HG03575 (cell line): ENCODE data around the gene ZFYVE19.

Experiments
- ATAC-seq: cut with Tn5 transposase; IDR thresholded peaks from one replicate; pipeline ENCODE4 v1.9.1; 2021; ENCODE audit not compliant: unreplicated experiment, insufficient number of reproducible peaks, low FRiP score; ENCODE audit errors: extremely low read depth

The ZFYVE19 gene, protein sequence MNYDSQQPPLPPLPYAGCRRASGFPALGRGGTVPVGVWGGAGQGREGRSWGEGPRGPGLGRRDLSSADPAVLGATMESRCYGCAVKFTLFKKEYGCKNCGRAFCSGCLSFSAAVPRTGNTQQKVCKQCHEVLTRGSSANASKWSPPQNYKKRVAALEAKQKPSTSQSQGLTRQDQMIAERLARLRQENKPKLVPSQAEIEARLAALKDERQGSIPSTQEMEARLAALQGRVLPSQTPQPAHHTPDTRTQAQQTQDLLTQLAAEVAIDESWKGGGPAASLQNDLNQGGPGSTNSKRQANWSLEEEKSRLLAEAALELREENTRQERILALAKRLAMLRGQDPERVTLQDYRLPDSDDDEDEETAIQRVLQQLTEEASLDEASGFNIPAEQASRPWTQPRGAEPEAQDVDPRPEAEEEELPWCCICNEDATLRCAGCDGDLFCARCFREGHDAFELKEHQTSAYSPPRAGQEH

GRCh38 chr15:40807028-40807887 lies at the start of gene ZFYVE19, which contains the start of gene DNAJC17:
Gene ZFYVE19, plus strand, starts transcription at chr15:40807089. Its CDS starts 501 bp downstream, at chr15:40807590.
Gene DNAJC17, minus strand, starts transcription at chr15:40807473. Its CDS starts 27 bp downstream, at chr15:40807446.
- peak; percentile 62 for ATAC-seq

DNA sequence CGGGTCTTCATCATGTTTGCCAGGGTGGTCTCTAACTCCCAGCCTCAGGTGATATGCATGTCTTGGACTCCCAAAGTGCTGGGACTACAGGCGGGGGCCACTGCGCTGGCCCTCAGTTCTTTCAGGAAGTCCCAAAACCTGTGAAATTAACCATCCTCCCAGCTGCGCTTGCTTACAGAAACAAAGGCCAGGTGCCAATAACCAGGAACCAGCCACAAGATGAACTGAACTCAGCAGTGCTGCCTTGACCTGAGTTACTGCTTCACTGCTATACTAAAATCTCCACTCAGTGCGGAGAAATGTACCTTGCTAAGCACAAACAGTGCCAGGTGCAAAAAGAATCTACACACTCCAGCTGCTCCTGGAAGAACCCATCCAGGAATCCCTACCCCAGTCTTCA lies 46.9 kb upstream of the ZFYVE19 start:
- no peak for ATAC-seq

- no peak for ATAC-seq
These were observed 43.7 kb upstream of the ZFYVE19 start for GRCh38 chr15:40762919-40763800.

GRCh38 chr15:40763801-40764628 lies 42.9 kb upstream of the ZFYVE19 start, which contains the start of gene GCHFR:
Gene GCHFR, plus strand, starts transcription at chr15:40764068. Its CDS starts 113 bp downstream, at chr15:40764181.
- no peak for ATAC-seq

DNA sequence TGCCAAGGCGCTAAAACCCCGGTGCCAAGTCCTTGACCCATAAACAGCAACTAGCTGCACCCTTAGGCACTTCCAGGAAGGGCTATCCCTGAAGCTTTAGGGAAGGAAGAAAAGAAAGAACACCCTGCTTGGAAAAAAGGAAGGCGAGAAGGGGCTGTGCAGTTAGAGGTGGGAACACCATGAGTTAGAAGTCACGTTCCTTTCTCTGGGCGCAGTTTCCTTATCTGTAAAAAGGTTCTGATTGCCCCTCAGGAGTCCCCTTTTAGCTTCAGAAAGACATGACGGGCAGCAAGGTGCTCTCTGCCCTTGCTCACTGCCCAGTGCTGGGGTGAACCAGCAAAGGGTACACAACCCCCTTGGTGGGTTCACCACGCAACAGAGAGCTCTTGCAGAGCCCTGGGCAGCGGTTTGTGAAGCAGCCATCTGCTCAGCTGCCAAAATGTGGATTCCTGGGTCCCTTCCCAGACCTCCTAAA lies 42.2 kb upstream of the ZFYVE19 start:
- ATAC-seq: no peak

DNA sequence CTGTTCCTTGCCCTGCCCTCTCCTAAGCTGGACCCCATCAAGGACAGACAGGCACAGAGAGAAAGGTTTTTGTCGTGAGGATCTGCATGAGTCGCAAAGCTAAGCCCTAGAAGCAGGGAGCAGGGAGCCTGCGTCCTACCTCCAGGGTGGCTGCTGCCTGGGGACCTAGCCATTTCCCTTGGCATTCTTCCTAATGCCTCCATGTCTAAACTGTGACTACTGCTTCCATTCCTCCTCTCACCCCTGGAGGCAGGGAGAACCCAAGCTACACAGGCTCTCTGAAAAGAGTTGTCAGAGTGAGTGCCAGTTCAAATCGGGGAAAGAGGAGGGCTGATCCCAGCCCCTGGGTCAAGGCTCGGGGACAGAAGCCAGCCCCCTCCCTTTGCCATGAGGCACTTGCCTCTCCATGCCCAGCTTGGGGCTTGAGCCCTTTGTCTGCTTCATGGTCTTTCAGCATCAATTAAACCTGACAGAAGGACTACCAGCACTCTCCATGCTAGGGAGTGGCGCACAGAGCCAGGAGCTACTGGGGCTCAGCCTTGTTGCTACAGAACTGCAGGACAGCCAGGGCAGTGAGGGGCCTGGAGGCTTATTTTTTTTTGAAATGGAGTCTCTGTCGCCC lies 40.6 kb upstream of the ZFYVE19 start:
- no peak for ATAC-seq

DNA sequence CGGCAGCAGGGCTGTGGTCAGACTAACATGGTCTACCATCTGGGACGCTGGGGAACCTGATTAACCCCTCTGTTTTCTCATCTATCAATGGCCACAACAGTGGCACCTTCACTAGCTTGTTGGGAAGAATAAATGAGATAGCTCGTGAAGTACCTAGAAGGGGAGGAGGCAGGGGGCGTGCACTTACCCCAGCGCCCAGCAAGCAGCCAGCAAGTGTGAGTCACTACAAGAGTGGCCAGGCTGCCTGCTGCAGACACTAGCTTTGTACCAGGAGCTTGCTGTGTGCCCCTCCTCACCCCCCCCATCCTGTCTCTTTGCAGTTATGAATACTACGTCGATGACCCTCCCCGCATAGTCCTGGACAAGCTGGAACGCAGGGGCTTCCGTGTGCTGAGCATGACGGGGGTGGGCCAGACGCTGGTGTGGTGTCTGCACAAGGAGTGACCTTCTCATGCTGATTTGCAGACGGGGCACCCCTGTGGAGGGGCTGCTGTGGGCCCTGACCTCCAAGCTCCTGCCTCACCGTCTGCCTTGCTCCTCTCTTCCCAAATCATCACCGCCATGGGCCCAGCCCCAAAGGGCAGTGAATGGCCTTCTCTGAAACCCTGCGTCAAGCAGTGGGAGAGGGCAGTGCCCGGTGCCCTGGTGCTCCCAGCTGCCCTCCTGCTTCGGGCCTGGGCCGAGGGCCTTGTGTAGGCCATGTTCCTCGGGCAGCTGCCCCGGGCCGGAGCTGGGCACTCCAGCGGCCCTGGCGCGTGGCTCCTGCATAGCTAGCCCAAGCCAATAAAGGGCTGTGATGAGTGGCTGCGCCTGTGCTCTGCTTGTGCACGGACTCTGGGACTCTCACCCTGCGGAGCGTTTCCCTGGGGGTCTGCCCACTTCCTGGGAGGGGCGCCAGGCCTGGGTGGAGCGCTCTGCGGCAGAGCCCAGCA lies 39.7 kb upstream of the ZFYVE19 start:
- no peak for ATAC-seq

DNA sequence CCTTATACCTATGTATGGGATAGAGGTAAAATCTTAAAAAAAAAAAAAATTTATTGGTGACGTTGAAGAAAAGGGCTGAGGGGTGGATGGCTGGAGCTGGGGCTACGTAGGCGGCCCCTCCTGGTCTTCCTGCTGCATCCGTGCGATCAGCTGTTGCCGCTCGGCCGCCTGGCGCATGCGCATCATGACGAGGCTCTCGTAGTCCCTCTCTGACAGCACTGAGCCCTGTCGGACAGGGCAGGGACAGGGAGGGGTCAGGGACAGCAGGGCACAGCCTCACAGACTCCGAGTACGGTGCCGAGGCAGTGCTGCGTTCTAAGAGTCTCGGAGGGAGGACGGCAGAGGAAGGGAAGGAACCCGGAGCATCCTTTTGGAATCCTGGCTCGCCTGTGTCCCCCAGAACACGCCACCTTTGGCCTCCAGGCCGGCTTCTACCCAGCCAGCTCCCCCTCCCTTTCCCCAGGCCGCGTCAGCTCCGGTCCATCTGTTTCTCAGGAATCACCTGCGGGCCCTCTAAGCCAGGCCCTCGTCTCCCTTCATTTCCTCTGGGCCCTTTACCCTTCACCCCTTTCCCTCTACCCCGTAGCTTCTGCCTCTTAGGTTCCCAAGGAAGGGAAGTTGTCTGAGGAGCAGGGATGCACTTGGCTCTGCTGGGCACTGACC lies 38.9 kb upstream of the ZFYVE19 start:
- ATAC-seq: no peak

- no peak for ATAC-seq
These were observed 38.2 kb upstream of the ZFYVE19 start for GRCh38 chr15:40768521-40769273.

DNA sequence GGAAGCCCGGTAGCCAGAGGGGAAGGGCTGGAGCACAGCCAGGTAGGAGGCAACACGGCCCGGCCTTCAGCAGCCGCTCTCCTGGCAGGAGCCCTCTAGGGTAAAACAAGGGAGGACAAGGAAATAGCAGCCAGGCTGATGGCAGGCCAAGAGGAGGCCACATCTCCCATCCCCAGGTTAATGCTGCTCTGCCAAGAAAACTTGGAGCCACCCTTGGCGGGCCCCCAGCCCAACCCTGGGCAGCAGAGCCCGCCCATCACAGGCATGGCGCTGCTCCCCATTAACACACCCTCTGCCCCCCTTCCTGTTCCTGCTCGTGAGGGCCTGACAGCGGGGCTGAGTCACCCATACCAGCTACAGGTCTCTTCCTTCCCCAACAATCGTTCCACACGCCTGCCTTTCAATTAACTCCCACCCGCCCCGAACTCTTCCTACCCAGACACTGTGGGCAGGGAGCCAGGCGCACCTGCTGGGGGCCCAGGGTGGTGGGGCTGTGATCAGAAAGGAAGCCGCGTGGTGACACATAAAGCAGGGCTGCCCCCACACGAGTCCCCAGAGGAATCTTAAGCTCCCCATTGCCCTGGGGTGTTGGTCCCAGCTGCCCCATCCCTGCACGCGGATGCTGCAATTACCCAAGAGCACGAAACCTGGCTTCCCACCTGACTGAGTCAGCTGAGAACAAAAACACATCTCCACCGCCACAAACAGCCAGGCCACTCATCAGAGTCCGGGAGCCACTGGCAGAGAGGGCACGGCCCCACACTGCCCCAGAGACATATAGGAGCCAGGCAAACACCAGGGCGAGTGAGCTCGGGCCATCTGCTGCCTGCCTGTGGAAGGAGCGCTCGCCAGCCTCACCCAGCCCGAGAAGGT lies 37.4 kb upstream of the ZFYVE19 start, which contains the start of gene C15orf62:
Gene C15orf62, plus strand, starts transcription at position 707 of the 873 bp plus-strand sequence. CDS start 516 bp downstream, outside the sequence.
- no peak for ATAC-seq

- no peak for ATAC-seq
These were observed 36.7 kb upstream of the ZFYVE19 start for GRCh38 chr15:40770147-40770721.

DNA sequence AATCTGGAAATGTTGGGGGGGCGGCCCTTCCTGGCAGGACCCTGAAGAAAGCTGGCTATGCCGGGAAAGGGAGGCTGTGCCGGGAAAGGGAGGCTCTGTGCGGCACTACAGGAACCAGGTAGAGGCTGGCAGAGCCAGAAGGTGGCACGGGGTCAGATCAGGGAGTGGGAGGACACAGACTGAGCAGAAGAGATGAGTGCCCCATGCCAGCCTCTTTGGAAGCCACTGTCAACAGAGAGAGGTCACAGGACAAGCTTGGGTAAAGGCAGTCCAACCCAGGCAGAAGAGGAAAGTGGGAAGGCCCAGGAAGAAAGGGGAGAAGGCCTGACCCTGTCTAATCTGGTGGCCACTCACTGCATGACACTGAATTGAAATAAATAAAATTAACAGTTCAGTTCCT lies 35.6 kb upstream of the ZFYVE19 start:
- no peak for ATAC-seq

GRCh38 chr15:40772014-40772413 lies 34.9 kb upstream of the ZFYVE19 start:
- no peak for ATAC-seq

DNA sequence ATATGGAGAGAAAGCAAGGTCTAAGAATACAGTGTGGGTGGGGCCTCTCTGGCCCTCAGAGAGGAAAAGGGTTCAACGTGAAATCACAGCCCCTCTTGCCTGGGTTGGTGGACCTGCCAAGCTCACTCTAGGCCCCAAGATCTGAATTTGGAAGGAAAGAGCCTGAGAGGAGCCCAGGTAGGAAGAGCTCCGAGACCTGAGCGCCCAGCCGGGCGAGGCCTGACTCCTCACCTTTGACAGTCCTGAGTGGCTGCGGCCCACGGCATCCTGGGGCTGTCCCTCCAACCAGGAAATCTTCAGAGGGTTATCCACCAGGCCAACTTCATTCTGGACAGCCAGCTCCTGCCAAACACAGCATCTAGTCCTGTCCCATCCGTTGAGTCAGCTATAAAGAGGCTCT lies 33.4 kb upstream of the ZFYVE19 start:
- ATAC-seq: no peak
